PC-3 (cell line): ENCODE results near the gene RBM15.

Experiments used
- CTCF ChIP-seq: fragments of 300-600 bp; sonication (generic); conservative IDR thresholded peaks from 2 replicates; pipeline ENCODE4 v1.5.1; 2017; ENCODE audit warnings: antibody characterized with exemption, low read depth, mild to moderate bottlenecking, low read length
- EZH2 ChIP-seq: fragments of 300-600 bp; sonication (generic); IDR thresholded peaks from one replicate; pipeline ENCODE4 v1.6.1; 2017; ENCODE audit warnings: antibody characterized with exemption, mild to moderate bottlenecking, low read length; ENCODE audit not compliant: unreplicated experiment
- EZH2phosphoT487 ChIP-seq: fragments of 300-600 bp; sonication (generic); IDR thresholded peaks from 2 replicates; pipeline ENCODE4 v1.6.1; 2018; ENCODE audit warnings: mild to moderate bottlenecking, antibody characterized with exemption, low read length, borderline replicate concordance

- TF ChIP-seq EZH2phosphoT487 (no peak), CTCF (no peak), EZH2 (no peak)
Measured at GRCh38 chr1:110393286-110393685, 54.1 kb downstream of the RBM15 start.
